Measurements from ENCODE around the gene PPP2R2B.

PPP2R2B gene

GRCh38 chr5:146607659-146608332 is 270.8 kb downstream of the PPP2R2B start:
- Histone ChIP-seq H3K27ac (no peak overlapping the region), H3K9me3 (ENCODE audit: control insufficient read depth, low read length) (no peaks in the 10 kb centered on the region)

GRCh38 chr5:146606893-146607292 is 271.7 kb downstream of the PPP2R2B start:
- TF ChIP-seq CTCF (IDR thresholded peaks at IDR 0.05): no peak
- Histone ChIP-seq H3K9ac (no peak overlapping the region), H3K27me3 (ENCODE audit: control insufficient read depth, insufficient read depth, low read length) (no peaks in the 10 kb centered on the region), H3K9me3 (ENCODE audit: control insufficient read depth, low read length) (no peaks in the 10 kb centered on the region), H3K36me3 (ENCODE audit: control insufficient read depth, insufficient read depth, low read length) (no peaks in the 10 kb centered on the region), H3K4me3 (ENCODE audit: low read depth, low read length) (no peak overlapping the region), H3K4me2 (ENCODE audit: low read length) (no peak overlapping the region), H3K79me2 (no peaks in the 10 kb centered on the region), H2AFZ (no peak overlapping the region), H3K27ac (no peak overlapping the region), H3K4me1 (no peaks in the 10 kb centered on the region)

More at GRCh38 chr5:146607659-146608332, 270.8 kb downstream of the PPP2R2B start:
- H3K4me3 ChIP-seq (ENCODE audit: low read depth, low read length): no peak overlapping the region
- no peaks in the 10 kb centered on the region for H3K4me1 ChIP-seq
- H3K36me3 ChIP-seq (ENCODE audit: control insufficient read depth, insufficient read depth, low read length): no peaks in the 10 kb centered on the region
- H2AFZ ChIP-seq: no peak overlapping the region
- H3K9ac ChIP-seq: no peak overlapping the region
- no peak overlapping the region for H3K4me2 ChIP-seq (ENCODE audit: low read length)
- TF ChIP-seq CTCF (IDR thresholded peaks at IDR 0.05): no peak
- H3K27me3 ChIP-seq (ENCODE audit: control insufficient read depth, insufficient read depth, low read length): no peaks in the 10 kb centered on the region
- no peaks in the 10 kb centered on the region for H3K79me2 ChIP-seq

DNA sequence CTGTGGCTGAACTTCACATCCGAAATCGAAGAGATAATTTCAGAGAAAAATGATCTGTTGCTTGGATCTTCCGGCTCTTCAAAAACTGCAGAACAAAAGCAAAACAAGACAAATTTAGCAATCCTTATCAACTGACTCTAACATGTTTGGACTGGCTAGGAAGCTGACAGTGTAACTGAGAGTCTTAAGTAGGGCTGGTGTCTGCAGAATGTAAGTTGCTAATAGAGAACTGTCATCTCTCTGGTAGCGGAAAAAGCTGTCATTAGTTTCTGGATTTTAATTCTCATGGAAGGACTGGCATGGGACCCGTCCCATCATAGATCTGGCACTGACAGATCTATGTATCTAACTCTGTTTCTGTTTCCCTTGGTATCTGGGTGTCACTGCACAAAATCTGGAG is 278.2 kb downstream of the PPP2R2B start:
- Histone ChIP-seq H3K4me1 (no peaks in the 10 kb centered on the region), H3K27ac (no peak overlapping the region), H3K9ac (no peak overlapping the region), H3K79me2 (no peaks in the 10 kb centered on the region), H3K4me3 (ENCODE audit: low read depth, low read length) (no peak overlapping the region), H3K27me3 (ENCODE audit: control insufficient read depth, insufficient read depth, low read length) (no peaks in the 10 kb centered on the region), H3K36me3 (ENCODE audit: control insufficient read depth, insufficient read depth, low read length) (no peaks in the 10 kb centered on the region), H3K4me2 (ENCODE audit: low read length) (no peak overlapping the region), H3K9me3 (ENCODE audit: control insufficient read depth, low read length) (no peaks in the 10 kb centered on the region), H2AFZ (no peak overlapping the region)
- TF ChIP-seq CTCF (IDR thresholded peaks at IDR 0.05): no peak

- Histone ChIP-seq H3K27me3 (ENCODE audit: control insufficient read depth, insufficient read depth, low read length) (no peaks in the 10 kb centered on the region), H3K4me2 (ENCODE audit: low read length) (no peak overlapping the region), H2AFZ (no peak overlapping the region), H3K9me3 (ENCODE audit: control insufficient read depth, low read length) (no peaks in the 10 kb centered on the region), H3K4me1 (no peaks in the 10 kb centered on the region), H3K79me2 (no peaks in the 10 kb centered on the region), H3K4me3 (ENCODE audit: low read depth, low read length) (no peak overlapping the region), H3K27ac (no peak overlapping the region), H3K9ac (no peak overlapping the region), H3K36me3 (ENCODE audit: control insufficient read depth, insufficient read depth, low read length) (no peaks in the 10 kb centered on the region)
- no peak for TF ChIP-seq CTCF (IDR thresholded peaks at IDR 0.05)
Measured at GRCh38 chr5:146599261-146599660, 279.3 kb downstream of the PPP2R2B start.

DNA sequence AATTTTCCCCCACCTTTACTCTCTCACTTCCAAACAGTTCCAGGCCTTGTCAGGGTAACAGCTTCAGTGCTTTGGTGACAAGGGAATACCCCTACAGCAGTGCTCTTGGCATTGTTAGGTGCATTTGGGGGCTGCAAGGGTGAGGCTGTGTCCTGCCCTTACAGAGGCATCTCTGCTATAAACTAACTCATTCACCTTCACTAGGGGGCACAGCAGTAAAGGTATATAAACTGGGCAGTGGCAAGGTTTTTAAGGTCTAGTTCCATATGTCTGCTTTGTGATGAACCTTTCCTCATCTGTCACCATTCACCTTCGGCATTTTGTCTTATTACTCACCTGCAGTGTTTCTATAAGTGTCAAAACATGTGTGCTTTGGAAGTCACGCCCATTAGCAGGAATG is 283.5 kb downstream of the PPP2R2B start:
- H2AFZ ChIP-seq: no peak overlapping the region
- no peak overlapping the region for H3K9ac ChIP-seq
- H3K4me1 ChIP-seq: no peaks in the 10 kb centered on the region
- no peaks in the 10 kb centered on the region for H3K27me3 ChIP-seq (ENCODE audit: control insufficient read depth, insufficient read depth, low read length)
- TF ChIP-seq CTCF (IDR thresholded peaks at IDR 0.05): no peak
- no peak overlapping the region for H3K4me2 ChIP-seq (ENCODE audit: low read length)
- no peak overlapping the region for H3K4me3 ChIP-seq (ENCODE audit: low read depth, low read length)
- H3K79me2 ChIP-seq: no peaks in the 10 kb centered on the region
- no peaks in the 10 kb centered on the region for H3K9me3 ChIP-seq (ENCODE audit: control insufficient read depth, low read length)
- no peak overlapping the region for H3K27ac ChIP-seq
- H3K36me3 ChIP-seq (ENCODE audit: control insufficient read depth, insufficient read depth, low read length): no peaks in the 10 kb centered on the region

All from parathyroid adenoma (tissue), 2 donors.